Lower lobe of right lung (tissue), 2 donors: ENCODE data around the gene CPSF4. TPM values are rescaled to one million over a fixed set of nuclear protein-coding genes. Genes with fewer than 3 reads are reported as not detected.

Source experiments
- ATAC-seq, 2 donors: fragments of 200-7000 bp; cut with Tn5 transposase; one replicate each; pipeline ENCODE4 v1.9.1; 2020 to 2022; ENCODE audit warnings: mild to moderate bottlenecking in 2 of 2, moderate library complexity in 2 of 2
- DNase-seq: peaks from one replicate; pipeline ENCODE4 v3.0.0-alpha.2; 2020
- H3K27ac ChIP-seq: fragments of 200-600 bp; one replicate; pipeline ENCODE4 v1.8.0; 2022
- H3K27me3 ChIP-seq: fragments of 200-600 bp; one replicate; pipeline ENCODE4 v1.8.0; 2022; ENCODE audit warnings: low read depth
- H3K36me3 ChIP-seq: fragments of 200-600 bp; one replicate; pipeline ENCODE4 v1.8.0; 2022; ENCODE audit warnings: mild to moderate bottlenecking
- H3K4me1 ChIP-seq: fragments of 200-600 bp; one replicate; pipeline ENCODE4 v1.8.0; 2022
- H3K4me3 ChIP-seq: fragments of 200-600 bp; one replicate; pipeline ENCODE4 v1.8.0; 2022; ENCODE audit warnings: mild to moderate bottlenecking
- H3K9me3 ChIP-seq: fragments of 200-600 bp; one replicate; pipeline ENCODE4 v1.8.0; 2022
- CTCF ChIP-seq: fragments of 200-600 bp; IDR thresholded peaks from one replicate; pipeline ENCODE4 v1.8.0; 2022; ENCODE audit warnings: antibody characterized with exemption, mild to moderate bottlenecking
- intact Hi-C: fragments of 100-400 bp; cut with DNase I; formaldehyde crosslinking; loops from one replicate; pipeline ENCODE4 v1.11.0; 2022
- total RNA-seq: library from RNA; stranded (reverse); fragmentation: NEBNext Ultra II Directional; extraction: Animal tissue kit (Norgen Biotek cat#: 25700); gene quantifications from one replicate; pipeline ENCODE4 v1.2.1, GENCODE V29; 2021
- donor health status: DM: no; HTN: yes; CAD: no; lungs with severe emphysema.

CPSF4 gene
- total RNA-seq, 1 donor from 2014 or later: 26.8 TPM

- H3K27ac ChIP-seq: no peak overlapping the region
- no peak overlapping the region for H3K4me3 ChIP-seq
- TF ChIP-seq CTCF: no peak
- H3K27me3 ChIP-seq: no peaks in the 10 kb centered on the region
- no peaks in the 10 kb centered on the region for H3K9me3 ChIP-seq
- peaks cover 97% of the 10 kb centered on the region for H3K36me3 ChIP-seq
- intact Hi-C loops: no loop called here
- peaks cover 16% of the 10 kb centered on the region for H3K4me1 ChIP-seq
- ATAC-seq (peak in 1 of 2 donors; percentile 3), DNase-seq (no peak)
These were observed 39.8 kb upstream of the CPSF4 start for GRCh38 chr7:99398891-99399445.

- ATAC-seq (peak; percentile 73 to 81), DNase-seq (peak; percentile 69)
- Histone ChIP-seq H3K4me3 (no peak overlapping the region), H3K4me1 (peaks cover 16% of the 10 kb centered on the region), H3K9me3 (no peaks in the 10 kb centered on the region), H3K27me3 (no peaks in the 10 kb centered on the region), H3K36me3 (peaks cover 97% of the 10 kb centered on the region), H3K27ac (no peak overlapping the region)
- intact Hi-C loops: no loop called here
- no peak for TF ChIP-seq CTCF
These were observed 39.1 kb upstream of the CPSF4 start for GRCh38 chr7:99399597-99399996.

GRCh38 chr7:99402854-99403253, 35.9 kb upstream of the CPSF4 start:
- ATAC-seq (no peak), DNase-seq (no peak)
- H3K9me3 ChIP-seq: no peaks in the 10 kb centered on the region
- H3K27me3 ChIP-seq: no peaks in the 10 kb centered on the region
- TF ChIP-seq CTCF: no peak
- peaks cover 73% of the 10 kb centered on the region for H3K36me3 ChIP-seq
- no peak overlapping the region for H3K27ac ChIP-seq
- peaks cover 43% of the 10 kb centered on the region for H3K4me1 ChIP-seq
- intact Hi-C loops: no loop called here
- no peak overlapping the region for H3K4me3 ChIP-seq

GRCh38 chr7:99403764-99404163, 35.0 kb upstream of the CPSF4 start:
- H3K36me3 ChIP-seq: peaks cover 63% of the 10 kb centered on the region

GRCh38 chr7:99404235-99404976, 34.3 kb upstream of the CPSF4 start:
- H3K27me3 ChIP-seq: no peaks in the 10 kb centered on the region
- no peak for DNase-seq
- H3K4me3 ChIP-seq: no peak overlapping the region
- peaks cover 37% of the 10 kb centered on the region for H3K4me1 ChIP-seq
- peaks cover 57% of the 10 kb centered on the region for H3K36me3 ChIP-seq
- intact Hi-C loops: no loop called here
- no peak for TF ChIP-seq CTCF
- no peaks in the 10 kb centered on the region for H3K9me3 ChIP-seq
- no peak overlapping the region for H3K27ac ChIP-seq
- ATAC-seq: no peak

More at GRCh38 chr7:99403764-99404163, 35.0 kb upstream of the CPSF4 start:
- peaks cover 42% of the 10 kb centered on the region for H3K4me1 ChIP-seq
- no peaks in the 10 kb centered on the region for H3K27me3 ChIP-seq
- ATAC-seq (no peak), DNase-seq (no peak)
- TF ChIP-seq CTCF: no peak
- no peaks in the 10 kb centered on the region for H3K9me3 ChIP-seq
- H3K27ac ChIP-seq: no peak overlapping the region
- no peak overlapping the region for H3K4me3 ChIP-seq
- intact Hi-C loops: no loop called here
